Breast epithelium (tissue), 3 donors: ENCODE results near the gene TBC1D1.

Source experiments
- CTCF ChIP-seq, 3 donors: fragments of 450-650 bp; IDR thresholded peaks; one replicate each; pipeline ENCODE4 v1.5.1; 2016 to 2017; ENCODE audit warnings: antibody characterized with exemption in 3 of 3, mild to moderate bottlenecking in 3 of 3, moderate library complexity in 3 of 3
- POLR2A ChIP-seq: fragments of 450-650 bp; IDR thresholded peaks from one replicate; pipeline ENCODE4 v1.6.1; 2016; ENCODE audit warnings: antibody characterized with exemption, mild to moderate bottlenecking, moderate library complexity

- TF ChIP-seq CTCF (IDR thresholded peaks at IDR 0.05) (no peak), POLR2A (no peak)
Measured at GRCh38 chr4:37895271-37895670, 4.4 kb downstream of the TBC1D1 start.
